ENCODE results near the gene GGACT. TPM values are rescaled to one million over a fixed set of nuclear protein-coding genes. Genes with fewer than 3 reads are reported as not detected.

Gene GGACT
- total RNA-seq, 1 donor from 2014 or later, result 5.1 TPM

- DNase-seq, result no peak
Observed at GRCh38 chr13:100511466-100511865, 77.1 kb downstream of the GGACT start.

GRCh38 chr13:100510208-100510957 is 78.2 kb downstream of the GGACT start:
- no peak for DNase-seq

GRCh38 chr13:100508996-100509395 is 79.6 kb downstream of the GGACT start:
- DNase-seq, result no peak

- no peak for DNase-seq
Observed at GRCh38 chr13:100508455-100508854, 80.1 kb downstream of the GGACT start.

DNA sequence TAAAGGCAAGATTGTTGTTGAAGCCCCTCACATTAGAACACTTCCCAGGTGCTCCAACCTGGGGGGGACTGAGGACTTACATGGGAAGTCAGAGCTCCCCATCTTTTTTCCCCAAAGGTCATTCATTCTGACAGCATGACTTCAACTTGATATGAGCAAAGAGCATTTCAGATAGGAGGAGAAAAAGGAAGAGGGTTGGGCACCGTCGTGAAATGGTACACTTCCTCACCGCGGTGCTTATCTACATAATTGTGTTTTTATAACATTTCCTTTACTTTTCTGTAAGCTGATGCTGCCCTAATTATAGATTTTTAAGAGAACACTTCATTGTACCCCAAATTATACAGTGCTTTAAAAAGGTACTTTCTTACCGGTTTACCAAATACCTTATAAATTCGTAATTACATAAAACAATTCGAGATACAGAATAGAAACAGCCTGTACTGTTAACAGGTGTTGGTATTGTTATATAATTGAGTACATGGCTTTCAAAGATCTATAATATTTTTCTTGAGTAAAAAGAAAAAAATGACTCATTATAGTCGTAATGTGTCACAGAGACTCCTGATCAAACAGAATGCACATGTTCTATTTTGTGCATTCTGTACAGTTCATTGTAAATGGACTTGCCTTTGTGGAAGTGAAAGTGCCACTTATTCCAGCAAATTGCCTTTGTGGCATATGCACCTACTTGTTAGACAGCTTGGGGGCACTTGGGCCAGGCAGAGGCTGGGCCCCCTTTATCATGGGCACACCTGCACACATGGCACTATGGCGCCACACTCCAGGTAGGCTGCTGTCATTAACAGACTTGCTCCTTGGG is 81.8 kb downstream of the GGACT start:
- DNase-seq, result no peak

DNA sequence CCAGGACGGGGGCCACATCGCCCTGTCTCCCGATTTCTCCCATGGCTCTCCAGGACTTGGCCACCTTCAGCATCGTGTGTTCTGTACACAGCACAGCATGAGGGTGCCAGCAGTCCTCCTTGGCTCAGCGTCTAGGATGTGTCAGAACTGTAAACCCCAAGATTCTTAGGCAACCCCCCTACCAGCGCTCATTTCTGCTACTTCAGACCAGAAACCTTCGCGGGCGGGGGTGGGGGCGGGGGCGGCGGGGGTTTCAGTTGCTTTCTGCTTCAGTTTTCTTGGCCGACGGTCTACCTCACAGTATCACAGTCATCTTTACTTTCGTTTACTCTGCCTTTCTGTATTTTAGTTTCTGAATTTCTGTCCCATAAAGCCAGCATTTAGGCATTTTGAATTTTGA is 82.4 kb downstream of the GGACT start:
- no peak for DNase-seq

- no peak for DNase-seq
Observed at GRCh38 chr13:100503622-100504021, 85.0 kb downstream of the GGACT start.

DNA sequence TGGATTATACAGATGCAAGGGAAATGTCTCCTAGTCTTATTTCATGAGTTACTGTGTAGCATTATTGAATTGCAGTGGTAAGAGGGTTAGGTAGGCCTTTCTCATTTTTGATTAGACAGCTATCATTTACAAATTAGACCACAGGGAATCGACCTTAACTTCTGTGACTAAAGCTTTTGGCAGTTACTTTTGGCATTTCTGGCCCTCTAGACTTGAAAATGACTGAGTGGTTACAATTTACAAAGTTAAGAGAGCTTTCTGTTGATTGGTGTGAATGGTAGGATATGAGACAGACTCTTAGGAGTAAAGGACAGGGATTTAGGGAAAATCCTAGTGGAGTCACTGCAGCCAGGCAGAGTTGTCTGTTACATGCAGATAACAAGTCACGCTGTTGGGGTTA is 86.1 kb downstream of the GGACT start:
- DNase-seq, result no peak

DNA sequence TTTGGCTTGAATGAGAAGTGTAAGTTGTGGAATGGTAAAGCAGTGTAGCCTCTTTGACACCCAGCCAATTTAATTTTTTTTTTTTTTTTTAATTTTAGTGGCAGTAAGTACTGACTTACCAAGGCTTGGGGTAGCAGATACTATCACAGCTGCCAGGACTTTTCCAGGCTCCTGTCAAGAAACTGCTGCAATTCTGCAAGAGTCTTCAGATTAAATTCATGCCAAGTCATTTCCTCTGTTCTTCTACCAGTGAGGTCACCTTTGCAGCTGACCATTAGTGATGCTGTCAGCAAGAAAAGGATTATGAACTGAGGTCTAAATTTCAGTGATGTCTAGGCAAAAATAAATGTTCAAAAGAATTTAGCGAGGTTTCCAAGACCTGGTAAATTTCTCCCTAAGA is 91.2 kb downstream of the GGACT start:
- DNase-seq, result no peak

- DNase-seq, result no peak
Observed at GRCh38 chr13:100495455-100495854, 93.1 kb downstream of the GGACT start.

GRCh38 chr13:100493418-100493817 is 95.2 kb downstream of the GGACT start:
- DNase-seq, result no peak

DNA sequence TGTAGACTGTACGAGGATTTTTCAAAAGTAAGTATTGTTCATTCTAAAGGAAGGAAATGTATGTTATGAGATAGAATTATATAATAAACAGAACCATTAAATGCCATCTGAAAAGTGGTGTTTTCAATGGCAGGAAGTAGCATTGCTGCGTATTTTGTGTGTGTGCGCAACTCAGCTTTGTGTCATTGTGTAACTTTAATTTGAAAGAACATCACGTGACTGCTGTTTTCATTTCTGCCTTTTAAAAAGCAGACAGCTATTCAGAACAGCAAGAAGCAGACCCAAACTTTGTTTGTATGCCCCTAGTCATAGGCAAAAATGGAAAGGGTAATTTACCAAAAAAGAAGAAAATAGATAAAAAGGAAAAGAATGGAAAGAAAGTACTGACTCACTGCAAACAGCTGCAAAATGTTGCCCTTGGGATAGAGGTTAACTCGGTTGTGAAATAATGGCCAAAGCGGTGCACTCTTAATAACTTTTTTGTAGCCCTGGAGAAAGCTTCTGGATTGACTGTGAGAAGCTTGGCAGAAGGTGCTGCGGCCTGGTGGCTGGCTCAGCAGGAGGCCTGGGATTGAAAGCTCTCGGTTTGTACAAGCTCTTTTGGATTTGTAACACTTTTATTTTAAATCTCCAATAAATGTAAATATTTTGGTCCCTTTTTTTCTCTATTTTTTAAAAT is 97.3 kb downstream of the GGACT start:
- no peak for DNase-seq

GRCh38 chr13:100490692-100491091 is 97.9 kb downstream of the GGACT start:
- no peak for DNase-seq

DNA sequence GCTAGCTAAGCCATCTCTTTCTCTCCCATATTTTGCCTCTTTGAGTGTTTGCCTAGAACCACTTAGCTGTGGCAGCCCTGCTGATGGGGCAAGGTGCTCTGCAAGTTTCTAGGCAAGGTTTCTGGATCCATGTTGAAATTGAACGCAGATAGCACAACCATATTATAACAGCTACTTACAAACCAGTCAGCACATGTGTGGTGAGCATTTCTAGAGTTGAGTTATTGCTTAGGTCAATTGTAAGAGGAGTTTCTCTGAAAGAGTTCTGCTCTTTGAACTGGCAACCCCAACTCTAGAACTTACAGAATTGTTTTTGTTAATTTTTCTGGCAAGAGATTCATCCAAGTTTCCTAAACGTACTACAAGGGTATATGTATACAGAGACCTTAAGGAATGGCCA is 103.3 kb downstream of the GGACT start:
- no peak for DNase-seq

DNA sequence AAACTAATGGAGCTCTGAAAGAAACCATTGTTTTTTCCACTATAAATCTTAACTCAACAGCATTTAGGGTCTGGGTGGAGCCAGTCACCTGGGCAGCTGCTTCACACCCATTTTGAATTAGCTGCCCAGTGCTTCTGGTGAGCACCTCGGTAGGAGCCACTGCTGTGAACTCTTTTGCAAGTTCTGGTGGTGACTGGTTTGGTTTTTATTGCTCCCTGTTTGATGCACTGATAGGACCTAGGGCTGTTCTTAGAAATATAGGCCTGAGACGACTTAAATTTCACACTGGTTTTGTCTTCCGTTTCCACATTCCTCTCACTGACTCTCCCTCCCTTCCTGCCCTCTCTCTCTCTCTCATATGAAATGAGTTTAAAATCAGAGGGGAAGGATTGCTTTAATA is 103.9 kb downstream of the GGACT start:
- DNase-seq, result no peak

DNA sequence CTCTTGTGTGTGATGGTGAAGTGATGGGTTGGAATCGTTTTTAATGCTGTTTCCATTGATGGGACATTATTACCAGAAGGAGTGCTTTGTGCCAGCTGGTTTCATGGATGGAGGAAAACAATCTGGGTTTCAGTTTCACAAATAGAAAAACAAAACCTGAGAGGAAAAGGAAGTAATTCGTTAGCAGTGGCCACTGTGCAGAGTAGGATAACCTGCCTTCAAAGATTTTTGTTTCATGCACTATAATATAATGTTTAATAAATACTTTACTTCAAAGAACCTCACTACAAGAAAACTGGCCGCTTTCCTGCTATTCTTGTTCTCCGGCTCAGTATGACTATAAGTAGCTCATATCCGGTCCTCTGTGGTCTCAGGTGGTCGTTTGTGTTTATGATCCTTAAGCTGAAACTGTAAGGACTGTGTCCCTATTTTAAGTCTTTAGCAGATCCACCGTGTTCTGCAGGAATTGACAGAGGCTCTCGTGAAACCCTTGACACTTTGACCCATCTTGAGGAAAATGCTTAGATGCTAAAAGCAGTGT is 104.7 kb downstream of the GGACT start:
- no peak for DNase-seq

GRCh38 chr13:100483139-100483538 is 105.5 kb downstream of the GGACT start:
- DNase-seq, result no peak

DNA sequence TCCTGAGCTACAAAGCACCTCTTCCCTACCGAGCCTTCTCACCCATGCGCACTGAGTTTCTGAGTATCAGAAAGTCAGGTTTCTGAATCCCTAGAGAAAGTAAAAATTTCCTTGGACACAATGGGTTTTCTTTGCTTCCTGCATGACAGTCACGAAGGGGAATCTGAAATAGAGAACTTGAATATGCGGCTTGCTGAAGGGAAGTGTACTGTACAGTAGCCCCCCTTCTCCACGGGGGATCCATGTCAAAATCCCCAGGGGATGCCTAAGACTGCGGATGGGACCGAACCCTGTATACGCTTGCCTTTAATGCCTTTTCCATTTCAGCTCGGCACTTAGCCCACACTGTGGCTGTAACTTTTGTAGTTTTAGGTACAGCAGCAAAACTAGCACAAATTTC is 107.9 kb downstream of the GGACT start:
- DNase-seq, result no peak

All from skin of body (tissue), 2 donors.